GM19372 (cell line): ENCODE results near the gene GDI2.
"Not testable (repeated sequence)": the region's sequence is repeated elsewhere in the genome, so short reads cannot be mapped to it uniquely, and the experiment has no call there.

Source experiments
- ATAC-seq: cut with Tn5 transposase; IDR thresholded peaks from one replicate; pipeline ENCODE4 v1.9.1; 2021; ENCODE audit warnings: mild to moderate bottlenecking, low read depth, moderate library complexity; ENCODE audit not compliant: unreplicated experiment

Gene GDI2

DNA sequence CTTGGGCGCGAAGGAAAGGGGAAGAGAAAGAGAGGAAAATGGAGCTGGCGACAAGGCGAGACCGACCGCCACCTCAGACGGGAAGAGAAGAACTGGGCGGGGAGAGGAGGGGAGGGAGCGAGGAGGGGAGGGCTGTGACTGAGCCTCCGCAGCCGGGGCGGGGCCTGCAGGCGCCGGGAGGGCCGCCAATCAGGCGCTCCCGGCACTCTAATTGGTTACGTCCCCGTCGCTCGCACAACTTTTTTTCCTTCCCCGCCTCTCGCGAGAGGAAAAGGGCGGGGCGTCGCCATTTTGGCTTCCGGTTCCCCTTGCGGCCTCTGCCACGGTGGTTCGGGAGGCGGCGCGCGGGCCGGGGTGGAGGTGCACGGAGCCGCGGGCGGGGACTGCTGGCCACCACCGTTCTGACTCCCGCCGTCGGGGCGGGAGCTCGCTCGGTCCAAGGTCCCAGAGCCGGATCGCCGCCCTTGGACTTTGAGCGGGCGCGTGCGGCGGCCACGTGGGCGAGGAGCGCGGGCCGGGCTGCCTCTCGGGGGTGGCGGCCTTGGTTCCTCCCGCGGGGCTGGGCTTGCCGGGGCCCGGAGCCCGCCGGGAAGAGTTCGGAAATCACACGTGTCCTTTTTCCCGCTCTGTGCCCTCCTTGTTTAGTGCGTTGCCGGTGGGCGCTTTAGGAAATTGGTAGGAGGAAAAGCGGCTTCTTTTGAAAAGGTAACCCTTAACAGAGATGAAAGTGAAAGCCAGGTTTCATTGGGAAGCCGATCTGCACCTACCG lies at the start of gene GDI2:
Gene GDI2 (minus strand): TSS at position 94 of the 769 bp plus-strand sequence. CDS start 176 bp downstream, outside the sequence.
- peak; percentile 75 for ATAC-seq

DNA sequence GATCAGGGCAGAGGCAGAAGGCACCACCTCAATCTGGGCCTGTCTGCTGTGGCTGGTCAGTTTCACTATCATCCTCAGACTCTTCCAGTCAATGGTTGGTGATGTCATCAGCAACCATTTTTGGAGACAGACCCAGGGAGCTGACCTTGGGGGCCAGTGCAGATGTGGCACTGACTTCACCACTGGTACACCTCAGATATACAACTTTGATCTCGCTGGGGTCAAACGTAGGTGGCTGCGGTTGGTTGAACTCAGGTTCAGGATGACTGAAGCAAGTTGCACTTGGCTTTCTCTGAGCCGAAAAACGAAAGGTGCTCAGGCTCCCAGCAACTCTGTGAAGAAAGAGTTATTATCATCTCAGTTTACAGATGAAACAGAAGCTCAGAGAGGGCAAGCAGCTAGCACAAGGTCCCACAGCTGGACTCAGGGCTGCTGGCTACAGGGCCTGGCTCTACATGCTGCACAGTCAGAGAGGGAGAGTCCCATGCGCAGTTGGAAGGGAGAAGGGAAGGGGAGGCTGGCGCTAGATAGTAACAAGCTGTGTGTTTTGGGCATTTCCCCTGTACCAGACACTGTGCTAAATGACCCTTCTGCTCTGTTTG lies 49.2 kb upstream of the GDI2 start:
- peak; percentile 97 for ATAC-seq

DNA sequence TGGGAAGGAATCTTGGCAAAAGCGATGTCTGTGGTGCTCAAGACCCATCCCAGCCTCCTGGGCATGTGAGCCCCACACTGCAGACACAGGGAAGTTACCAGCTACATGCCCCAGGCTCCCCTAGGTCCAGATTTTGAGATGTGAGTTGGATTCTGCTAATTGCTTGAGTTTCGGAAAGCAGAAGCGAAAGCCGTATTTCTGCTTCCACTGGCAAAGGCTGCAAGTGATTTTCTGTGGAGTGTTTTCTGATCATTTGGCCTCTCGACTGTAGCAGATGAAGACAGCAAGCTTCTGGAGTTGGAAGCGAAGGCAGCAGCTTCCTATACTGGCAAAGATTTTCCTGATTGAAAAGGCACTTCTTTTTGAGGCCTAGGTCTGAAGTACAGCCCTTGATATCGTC lies 46.8 kb upstream of the GDI2 start:
- ATAC-seq, result no peak

DNA sequence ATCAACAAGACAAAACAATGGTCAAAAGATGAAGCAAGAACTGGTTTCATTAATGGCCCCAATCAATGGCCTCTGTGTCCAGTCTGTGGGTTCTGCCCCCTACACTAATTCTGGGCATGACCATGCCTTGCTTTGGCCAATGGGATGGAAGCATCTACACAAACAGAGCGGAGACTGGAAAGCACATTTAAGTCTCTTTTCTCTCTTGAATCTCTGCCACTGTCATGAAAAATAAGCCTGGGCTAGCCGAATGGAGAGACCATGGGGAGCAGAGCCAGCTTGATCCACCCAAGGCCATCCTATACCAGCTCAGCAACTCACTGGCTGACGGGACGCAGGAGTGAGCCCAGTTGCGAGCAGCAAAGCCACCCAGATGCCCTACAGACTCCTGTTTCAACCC lies 45.6 kb upstream of the GDI2 start:
- no peak for ATAC-seq

DNA sequence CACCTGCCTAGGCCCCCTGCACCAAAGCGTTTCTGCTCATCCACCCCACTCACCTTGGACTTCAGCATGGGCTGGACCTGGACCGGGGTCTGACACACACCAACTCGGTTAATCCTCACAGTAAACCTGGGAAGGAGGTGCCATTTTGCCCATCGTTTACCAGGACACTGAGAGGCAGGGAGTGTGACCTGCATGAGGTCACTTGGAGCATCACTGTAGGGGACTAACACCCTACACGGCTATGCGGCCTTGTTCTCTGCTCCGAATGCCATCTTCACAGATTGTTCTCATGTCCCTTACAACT lies 43.4 kb upstream of the GDI2 start:
- ATAC-seq, result no peak

DNA sequence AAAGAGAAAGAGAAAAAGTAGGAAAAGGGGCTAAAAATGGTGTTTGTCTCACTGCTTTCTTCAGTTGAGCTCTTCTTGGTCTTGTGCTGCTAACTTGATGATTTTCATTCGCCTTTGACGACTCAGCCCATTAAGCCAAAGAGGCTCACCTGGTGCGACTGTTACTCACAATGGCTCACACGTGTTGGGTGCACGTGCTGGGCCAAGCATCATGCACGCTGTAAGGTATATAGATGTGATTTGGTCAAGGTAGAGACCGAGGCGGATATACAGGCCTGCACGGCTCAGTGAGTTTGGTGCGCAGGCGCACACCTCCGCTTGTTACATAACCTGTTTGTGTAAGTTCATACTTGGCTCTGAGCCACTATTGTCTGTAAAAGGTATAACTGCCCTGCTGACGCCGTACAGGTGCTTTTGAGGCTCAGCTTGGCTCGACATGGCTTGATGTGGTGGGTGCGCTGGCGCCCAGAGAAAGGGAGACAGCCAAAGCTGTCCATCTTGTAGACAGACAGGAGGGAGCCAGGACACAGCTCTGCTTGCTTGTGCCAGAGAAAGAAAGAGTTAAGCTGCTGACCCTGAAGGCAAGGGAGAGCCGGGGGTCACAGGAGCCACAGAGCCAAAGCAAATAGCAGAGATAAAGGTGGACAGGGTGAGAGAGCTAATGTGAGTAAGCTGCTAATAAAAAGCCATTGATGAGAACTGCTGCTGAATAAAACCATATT lies 42.9 kb upstream of the GDI2 start:
- no peak for ATAC-seq

DNA sequence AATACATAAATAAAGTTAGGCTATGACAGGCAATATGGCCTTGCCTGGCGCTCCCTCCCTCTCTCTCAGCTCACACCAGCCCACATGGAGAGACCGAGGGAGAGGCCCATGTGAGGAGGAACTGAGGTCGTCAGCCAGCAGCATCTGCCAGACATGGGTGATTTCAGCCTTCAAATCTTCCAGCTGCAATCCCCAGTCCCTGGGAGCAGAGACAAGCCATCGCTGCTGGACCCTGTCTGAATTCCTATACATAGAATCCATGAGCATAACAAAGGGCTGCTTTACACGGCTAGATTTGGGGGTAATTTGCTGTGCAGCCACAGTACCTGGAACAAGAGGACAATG lies 40.9 kb upstream of the GDI2 start:
- no peak for ATAC-seq

DNA sequence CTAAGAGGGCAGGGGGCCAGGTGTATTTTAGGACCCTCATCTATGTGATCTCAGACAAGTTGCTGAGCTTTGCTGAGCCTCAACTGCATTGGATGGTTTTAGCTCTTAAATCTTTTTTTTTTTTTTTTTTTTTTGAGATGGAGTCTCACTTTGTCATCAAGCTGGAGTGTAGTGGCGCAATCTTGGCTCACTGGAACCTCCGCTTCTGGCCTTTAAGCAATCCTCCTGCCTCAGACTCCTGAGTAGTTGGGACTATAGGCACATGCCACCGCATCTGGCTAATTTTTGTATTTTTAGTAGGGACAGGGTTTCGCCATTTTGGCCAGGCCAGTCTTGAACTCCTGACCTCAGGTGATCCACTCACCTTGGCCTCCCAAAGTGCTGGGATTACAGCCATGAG lies 33.4 kb upstream of the GDI2 start:
- not testable (repeated sequence) for ATAC-seq

DNA sequence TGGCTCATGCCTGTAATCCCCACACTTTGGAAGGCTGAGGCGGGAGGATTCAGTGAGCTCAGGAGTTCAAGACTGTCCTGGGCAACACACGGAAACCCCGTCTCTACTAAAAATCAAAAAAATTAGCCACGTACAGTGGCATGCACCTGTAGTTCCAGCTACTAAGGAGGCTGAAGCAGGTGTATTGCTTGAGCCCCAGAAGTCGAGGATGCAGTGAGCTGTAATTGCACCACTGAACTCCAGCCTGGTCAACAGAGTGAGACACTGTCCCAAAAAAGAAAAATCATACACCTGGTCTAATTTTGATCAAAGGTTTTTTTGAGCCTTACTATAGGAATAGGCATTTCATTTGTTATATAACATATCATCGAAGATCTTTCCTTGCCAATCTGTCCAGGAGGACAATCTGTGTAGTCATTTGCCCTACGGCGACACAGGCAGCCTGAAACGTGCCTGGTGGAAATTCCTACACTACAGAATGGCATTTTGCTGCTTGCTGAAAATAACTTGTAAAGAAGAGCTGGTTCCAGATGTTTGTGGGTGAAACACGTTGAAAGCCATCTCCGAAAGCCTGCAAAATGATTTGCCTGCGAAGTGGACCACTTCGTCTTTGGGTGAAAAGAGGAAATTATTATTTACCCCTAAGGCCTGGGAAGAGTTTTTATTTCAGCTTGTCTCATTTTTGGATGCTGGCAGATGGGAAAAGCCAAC lies 31.3 kb upstream of the GDI2 start:
- no peak for ATAC-seq

DNA sequence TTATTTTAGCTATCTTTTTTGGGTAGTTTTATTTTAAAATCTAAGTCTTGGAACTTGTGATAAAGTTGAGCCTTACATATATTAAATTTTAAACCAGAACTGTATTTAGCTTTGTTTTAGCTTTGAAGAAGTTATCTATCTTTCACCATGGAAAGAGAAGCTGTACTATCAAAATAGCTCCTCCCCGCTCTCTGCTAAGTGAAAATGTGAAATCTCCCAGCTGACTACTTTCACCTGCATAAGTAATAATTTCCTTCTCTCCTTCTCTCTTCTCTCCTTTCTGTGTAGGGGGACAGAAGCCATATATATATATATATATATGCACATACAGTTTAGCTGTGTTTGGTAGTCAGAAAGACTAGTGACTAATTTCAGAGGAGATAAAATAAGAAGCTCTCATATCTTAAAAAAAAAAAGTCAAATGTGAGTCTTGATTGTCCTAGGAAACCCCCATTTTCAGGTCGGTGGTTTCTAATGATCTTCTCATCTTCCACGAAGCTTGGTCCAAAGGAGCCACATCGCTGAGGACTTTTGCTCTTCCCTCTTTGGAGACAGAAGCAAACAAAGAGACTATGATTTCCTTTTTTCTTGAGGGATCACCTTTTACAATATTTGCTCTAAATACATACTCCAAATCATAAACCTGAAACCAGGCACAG lies 30.6 kb upstream of the GDI2 start:
- no peak for ATAC-seq

DNA sequence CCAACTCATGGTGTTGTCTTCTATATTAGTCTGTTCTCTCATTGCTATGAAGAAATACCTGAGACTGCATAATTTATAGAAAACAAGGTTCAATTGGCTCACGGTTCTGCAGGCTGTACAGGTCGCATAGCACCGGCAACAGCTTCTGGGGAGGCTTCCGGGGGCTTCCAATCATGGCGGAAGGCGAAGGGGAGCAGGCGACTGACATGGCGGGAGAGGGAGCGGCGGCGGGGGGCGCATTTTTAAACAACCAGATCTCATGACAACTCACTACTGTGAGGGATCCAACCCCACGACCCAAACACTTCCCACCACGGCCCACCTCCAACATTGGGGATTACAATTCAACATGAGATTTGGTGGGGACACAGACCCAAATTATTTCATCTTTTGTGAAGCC lies 28.7 kb upstream of the GDI2 start:
- ATAC-seq, result no peak

DNA sequence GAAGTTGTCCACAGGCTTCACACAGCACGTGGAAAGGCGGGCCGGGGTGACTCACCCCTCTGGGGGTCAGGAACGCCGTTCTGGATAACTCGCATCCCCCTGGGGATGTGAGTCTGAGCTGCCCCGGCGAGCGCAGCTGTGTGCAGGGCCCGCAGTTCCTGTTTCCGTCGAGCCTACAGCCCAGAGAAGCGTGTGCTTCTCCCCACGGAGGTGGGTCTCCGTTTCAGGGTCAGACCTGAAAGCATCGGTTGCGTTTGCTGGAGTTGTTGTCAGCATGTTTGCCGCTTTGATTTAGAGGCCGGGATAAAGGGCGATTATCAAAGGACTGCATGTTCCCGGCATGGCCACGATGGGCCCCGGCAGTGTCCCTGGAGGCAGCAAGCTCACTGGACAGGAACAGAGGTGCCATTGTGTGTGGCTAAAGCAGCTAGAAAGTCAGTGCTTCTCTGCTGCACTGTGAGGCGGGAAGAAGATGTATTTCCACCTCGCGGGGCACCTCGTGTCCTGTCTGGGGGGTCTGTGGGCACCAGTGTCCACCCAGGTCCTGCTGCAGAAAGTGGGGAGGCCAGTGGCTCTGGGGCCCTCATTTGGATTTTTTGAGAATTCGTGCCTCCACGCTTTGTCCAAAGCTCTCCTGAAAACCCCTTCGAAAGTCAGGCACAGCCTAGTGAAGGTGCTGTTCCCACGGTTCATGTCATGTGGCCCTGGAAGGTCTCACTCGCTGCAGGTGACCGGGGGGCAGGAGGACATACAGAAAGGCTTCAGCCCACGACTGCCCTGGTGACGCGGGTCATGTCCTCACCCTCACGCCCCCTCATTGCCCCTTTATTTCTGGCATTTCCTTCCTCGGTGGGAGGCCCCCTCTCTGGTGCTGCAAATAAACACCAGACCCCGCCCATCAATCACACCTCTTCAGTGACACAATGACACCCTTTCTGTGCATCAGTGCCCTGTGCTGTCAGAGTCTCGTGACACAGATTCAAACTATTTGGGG lies 27.4 kb upstream of the GDI2 start:
- peak; percentile 80 for ATAC-seq

DNA sequence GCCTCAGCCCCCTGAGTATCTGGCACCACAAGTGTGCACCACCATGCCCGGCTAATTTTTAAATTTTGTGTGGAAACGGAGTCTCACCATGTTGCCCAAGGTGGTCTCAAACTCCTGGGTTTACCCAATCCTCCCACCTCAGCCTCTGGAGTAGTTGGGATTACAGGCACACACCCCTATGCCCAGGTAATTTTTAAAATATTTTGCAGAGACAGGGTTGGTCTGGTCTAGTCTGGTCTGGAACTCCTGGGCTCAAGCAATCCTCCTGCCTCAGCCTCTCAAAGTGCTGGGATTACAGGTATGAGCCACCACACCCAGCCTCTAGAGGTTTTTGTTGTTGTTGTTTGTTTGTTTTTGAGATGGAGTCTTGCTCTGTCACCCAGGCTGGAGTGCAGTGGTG lies 22.9 kb upstream of the GDI2 start:
- ATAC-seq, result not testable (repeated sequence)

DNA sequence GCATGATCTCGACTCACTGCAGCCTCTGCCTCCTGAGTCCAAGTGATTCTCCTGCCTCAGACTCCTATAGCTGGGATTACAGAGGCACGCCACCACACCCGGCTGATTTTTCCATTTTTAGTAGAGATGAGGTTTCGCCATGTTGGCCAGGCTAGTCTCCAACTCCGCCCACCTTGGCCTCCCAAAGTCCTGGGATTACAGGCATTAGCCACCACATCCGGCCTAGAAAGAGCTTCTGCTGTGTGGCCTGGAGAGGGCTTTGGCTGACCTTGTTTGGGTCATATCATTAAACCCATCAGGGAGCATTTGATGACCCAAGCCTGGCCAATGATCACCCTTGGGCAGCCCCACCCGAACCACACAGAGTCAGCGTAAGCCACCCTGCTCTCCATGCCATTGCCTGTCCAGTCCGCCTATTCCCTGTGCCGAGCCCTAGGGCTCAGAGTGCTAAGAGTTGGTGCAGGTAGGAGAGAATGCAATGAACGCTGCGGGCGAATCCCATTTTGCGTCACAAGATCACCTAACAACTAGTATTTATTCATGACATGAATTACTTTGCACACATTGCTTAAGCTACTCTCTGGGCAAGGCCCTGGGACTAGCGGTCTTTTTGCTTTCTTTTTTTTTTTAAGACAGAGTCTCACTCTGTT lies 22.3 kb upstream of the GDI2 start:
- no peak for ATAC-seq

DNA sequence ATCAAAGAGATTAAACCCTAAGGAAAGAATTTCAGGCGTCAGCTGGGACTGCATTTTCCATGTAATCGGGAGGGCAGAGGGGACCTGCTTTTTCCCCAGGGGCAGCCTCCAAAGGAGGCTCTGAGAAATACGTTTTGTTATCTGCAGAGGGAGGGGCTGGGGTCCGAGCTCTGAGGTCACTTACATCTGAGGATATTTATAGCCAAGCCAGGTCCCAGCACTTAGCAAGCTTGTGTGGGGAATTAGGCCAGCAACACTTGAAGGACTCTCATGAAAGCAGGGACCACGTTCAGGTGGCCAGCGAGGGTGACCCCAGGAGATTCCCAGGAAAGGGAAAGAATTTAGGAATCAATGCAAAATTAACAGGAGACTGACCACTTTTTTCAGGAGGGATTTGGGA lies 20.6 kb upstream of the GDI2 start:
- ATAC-seq, result no peak

DNA sequence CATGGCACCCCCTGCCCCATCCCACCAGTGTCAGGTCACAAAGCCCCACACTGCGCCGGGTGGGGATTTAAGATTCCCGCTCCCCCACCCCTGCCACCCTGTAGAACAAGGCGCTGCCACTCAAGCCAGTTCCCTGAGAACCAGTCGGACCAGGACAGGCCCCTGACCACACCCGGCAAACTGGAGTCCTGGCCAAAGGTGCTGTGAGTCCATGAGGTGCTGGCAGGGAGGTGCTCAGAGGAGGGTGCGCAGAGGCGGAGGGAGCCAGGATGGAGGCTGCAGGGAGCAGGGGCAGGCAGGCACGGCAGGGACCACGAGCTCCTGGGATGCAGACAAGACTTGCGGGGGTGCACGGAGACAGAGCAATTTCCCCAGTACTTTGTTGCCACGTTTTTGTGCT lies 19.7 kb upstream of the GDI2 start:
- ATAC-seq, result no peak

DNA sequence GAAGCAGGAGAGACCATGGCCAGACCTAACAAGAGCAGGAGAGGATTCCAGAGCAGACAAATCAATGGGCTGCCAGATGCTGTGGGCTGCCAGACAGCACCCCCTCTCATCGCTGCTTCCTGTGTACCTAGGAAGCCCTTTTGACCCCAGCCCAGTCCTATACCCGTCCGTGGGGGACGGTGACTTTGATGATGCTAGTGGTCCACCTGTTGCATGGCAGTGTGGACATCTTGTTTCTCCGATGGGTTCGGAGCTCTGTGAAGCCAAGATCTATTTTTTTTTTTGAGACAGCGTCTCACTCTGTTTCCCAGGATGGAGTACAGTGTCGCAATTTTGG lies 18.2 kb upstream of the GDI2 start:
- ATAC-seq, result no peak

DNA sequence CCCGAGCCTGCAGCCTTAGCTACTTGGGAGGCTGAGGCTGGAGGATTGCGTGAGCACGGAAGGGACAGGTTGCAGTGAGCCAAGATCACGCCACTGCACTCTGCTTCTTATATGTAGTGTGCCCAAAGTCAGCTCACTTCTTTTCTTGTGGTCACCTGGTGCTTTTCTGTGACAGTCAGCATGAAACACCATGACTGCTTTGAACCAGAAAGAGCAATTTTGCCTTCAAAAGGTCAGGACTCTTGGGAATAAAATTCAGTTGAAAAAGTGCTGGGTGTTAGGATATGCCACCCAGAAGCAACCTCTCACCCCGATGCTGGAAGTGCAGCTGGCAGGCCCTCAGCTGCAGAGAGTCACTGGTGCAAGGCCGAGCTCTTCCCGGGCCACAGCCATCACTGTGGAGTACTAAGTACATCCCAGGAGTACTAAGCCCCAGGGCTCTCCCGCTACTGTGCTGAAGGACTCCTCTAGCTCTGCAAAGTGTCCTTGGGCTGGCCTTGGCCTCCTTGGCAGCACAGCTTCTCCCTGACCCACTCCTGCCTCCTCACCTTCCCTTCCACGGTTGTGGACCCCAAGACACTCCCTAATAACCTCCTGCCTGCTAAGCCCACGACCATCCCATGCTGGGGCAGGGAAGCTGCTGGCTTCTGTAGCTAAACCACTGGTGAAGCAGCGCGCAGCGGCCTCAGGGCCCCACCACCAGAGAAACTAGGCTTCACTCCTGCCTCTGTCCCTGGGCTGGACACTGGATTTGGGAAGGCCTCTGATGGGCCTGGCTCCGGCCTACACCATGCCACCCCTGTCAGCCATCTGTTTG lies 17.6 kb upstream of the GDI2 start:
- no peak for ATAC-seq
